Measurements from ENCODE around the gene CTXN2. TPM values are rescaled to one million over a fixed set of nuclear protein-coding genes. Genes with fewer than 3 reads are reported as not detected.

CTXN2 gene
- total and polyA plus RNA-seq, 5 donors from 2014 or later, result not detected

GRCh38 chr15:48182749-48183148 lies 8.7 kb upstream of the CTXN2 start:
- H3K36me3 Mint-ChIP-seq, result no peaks in the 10 kb centered on the region
- peaks cover 2% of the 10 kb centered on the region for H3K4me1 ChIP-seq (ENCODE audit: control insufficient read depth, insufficient read depth, low read length, poor library complexity, severe bottlenecking)
- H3K27me3 Mint-ChIP-seq, result peaks cover 37% of the 10 kb centered on the region
- no peak overlapping the region for H3K27ac Mint-ChIP-seq
- H3K27me3 ChIP-seq (ENCODE audit: control insufficient read depth, insufficient read depth, low read length), result peaks cover 7% of the 10 kb centered on the region
- no peaks in the 10 kb centered on the region for H3K36me3 ChIP-seq (ENCODE audit: control insufficient read depth, insufficient read depth, low read length)
- no peak overlapping the region for H3K4me3 Mint-ChIP-seq
- H3K4me1 Mint-ChIP-seq, result peaks cover 0 to 6% (median 0%) of the 10 kb centered on the region in 4 donors
- no peak for DNase-seq
- peaks cover 0 to 8% (median 2%) of the 10 kb centered on the region in 7 donors for H3K9me3 Mint-ChIP-seq
- no peak for ATAC-seq (ENCODE audit: low read depth in 2 of 2)
- H3K4me3 ChIP-seq (ENCODE audit: low read depth, low read length), result no peak overlapping the region
- H3K9me3 ChIP-seq (ENCODE audit: control insufficient read depth in 2 of 2, low read length in 2 of 2), result no peaks in the 10 kb centered on the region
- no peak overlapping the region for H3K27ac ChIP-seq (ENCODE audit: insufficient read depth, low read length, poor library complexity, severe bottlenecking)

GRCh38 chr15:48185529-48185928 lies 5.9 kb upstream of the CTXN2 start:
- H3K27me3 ChIP-seq (ENCODE audit: control insufficient read depth, insufficient read depth, low read length), result peaks cover 7% of the 10 kb centered on the region
- Mint-ChIP-seq H3K27me3 (peaks cover 37% of the 10 kb centered on the region), H3K36me3 (no peaks in the 10 kb centered on the region), H3K9me3 (peaks cover 0 to 8% (median 2%) of the 10 kb centered on the region in 7 donors), H3K4me3 (no peak overlapping the region), H3K27ac (no peak overlapping the region), H3K4me1 (no peaks in the 10 kb centered on the region)
- no peaks in the 10 kb centered on the region for H3K36me3 ChIP-seq (ENCODE audit: control insufficient read depth, insufficient read depth, low read length)
- no peaks in the 10 kb centered on the region for H3K9me3 ChIP-seq (ENCODE audit: control insufficient read depth in 2 of 2, low read length in 2 of 2)
- no peaks in the 10 kb centered on the region for H3K4me1 ChIP-seq (ENCODE audit: control insufficient read depth, insufficient read depth, low read length, poor library complexity, severe bottlenecking)
- H3K4me3 ChIP-seq (ENCODE audit: low read depth, low read length), result no peak overlapping the region
- ATAC-seq (ENCODE audit: low read depth in 2 of 2) (no peak), DNase-seq (no peak)
- no peak overlapping the region for H3K27ac ChIP-seq (ENCODE audit: insufficient read depth, low read length, poor library complexity, severe bottlenecking)

- H3K4me3 Mint-ChIP-seq, result no peak overlapping the region
- no peak overlapping the region for H3K4me3 ChIP-seq (ENCODE audit: low read depth, low read length)
- H3K9me3 Mint-ChIP-seq, result peaks cover 0 to 5% (median 2%) of the 10 kb centered on the region in 7 donors
- peaks cover 7% of the 10 kb centered on the region for H3K27me3 ChIP-seq (ENCODE audit: control insufficient read depth, insufficient read depth, low read length)
- H3K27me3 Mint-ChIP-seq, result peaks cover 30% of the 10 kb centered on the region
- H3K4me1 Mint-ChIP-seq, result peaks cover 0 to under 1% (median under 1%) of the 10 kb centered on the region in 4 donors
- ATAC-seq (ENCODE audit: low read depth in 2 of 2), result no peak
- H3K27ac Mint-ChIP-seq, result no peak overlapping the region
- no peaks in the 10 kb centered on the region for H3K36me3 Mint-ChIP-seq
- H3K36me3 ChIP-seq (ENCODE audit: control insufficient read depth, insufficient read depth, low read length), result no peaks in the 10 kb centered on the region
- no peaks in the 10 kb centered on the region for H3K4me1 ChIP-seq (ENCODE audit: control insufficient read depth, insufficient read depth, low read length, poor library complexity, severe bottlenecking)
- H3K9me3 ChIP-seq (ENCODE audit: control insufficient read depth in 2 of 2, low read length in 2 of 2), result no peaks in the 10 kb centered on the region
- H3K27ac ChIP-seq (ENCODE audit: insufficient read depth, low read length, poor library complexity, severe bottlenecking), result no peak overlapping the region
- DNase-seq, result no peak
Observed at GRCh38 chr15:48186271-48186670, 5.2 kb upstream of the CTXN2 start.

GRCh38 chr15:48190932-48191573 lies 412 bp upstream of the CTXN2 start:
- H3K36me3 ChIP-seq (ENCODE audit: control insufficient read depth, insufficient read depth, low read length), result no peaks in the 10 kb centered on the region
- ATAC-seq (ENCODE audit: low read depth in 2 of 2) (no peak), DNase-seq (peak in 2 of 3 donors; percentile 6 to 24)
- Mint-ChIP-seq H3K27ac (no peak overlapping the region), H3K27me3 (peaks cover 28% of the 10 kb centered on the region), H3K4me3 (no peak overlapping the region), H3K36me3 (no peaks in the 10 kb centered on the region), H3K4me1 (peaks cover 0 to 4% (median 1%) of the 10 kb centered on the region in 4 donors), H3K9me3 (peaks cover 0 to 7% (median 3%) of the 10 kb centered on the region in 7 donors)
- peaks cover 2% of the 10 kb centered on the region for H3K27me3 ChIP-seq (ENCODE audit: control insufficient read depth, insufficient read depth, low read length)
- no peaks in the 10 kb centered on the region for H3K9me3 ChIP-seq (ENCODE audit: control insufficient read depth in 2 of 2, low read length in 2 of 2)
- H3K4me3 ChIP-seq (ENCODE audit: low read depth, low read length), result no peak overlapping the region
- no peaks in the 10 kb centered on the region for H3K4me1 ChIP-seq (ENCODE audit: control insufficient read depth, insufficient read depth, low read length, poor library complexity, severe bottlenecking)
- no peak overlapping the region for H3K27ac ChIP-seq (ENCODE audit: insufficient read depth, low read length, poor library complexity, severe bottlenecking)

GRCh38 chr15:48202068-48202467 lies 10.6 kb downstream of the CTXN2 start:
- Mint-ChIP-seq H3K9me3 (peaks cover 0 to 2% (median 0%) of the 10 kb centered on the region in 7 donors), H3K27me3 (peaks cover 18% of the 10 kb centered on the region), H3K4me1 (no peaks in the 10 kb centered on the region), H3K27ac (no peak overlapping the region), H3K36me3 (no peaks in the 10 kb centered on the region), H3K4me3 (no peak overlapping the region)
- Histone ChIP-seq H3K4me1 (ENCODE audit: control insufficient read depth, insufficient read depth, low read length, poor library complexity, severe bottlenecking) (no peaks in the 10 kb centered on the region), H3K27ac (ENCODE audit: insufficient read depth, low read length, poor library complexity, severe bottlenecking) (no peak overlapping the region), H3K27me3 (ENCODE audit: control insufficient read depth, insufficient read depth, low read length) (peaks cover 3% of the 10 kb centered on the region), H3K36me3 (ENCODE audit: control insufficient read depth, insufficient read depth, low read length) (no peaks in the 10 kb centered on the region), H3K9me3 (ENCODE audit: control insufficient read depth in 2 of 2, low read length in 2 of 2) (no peaks in the 10 kb centered on the region), H3K4me3 (ENCODE audit: low read depth, low read length) (no peak overlapping the region)
- DNase-seq (no peak), ATAC-seq (ENCODE audit: low read depth in 2 of 2) (no peak)

GRCh38 chr15:48205981-48206380 lies 14.5 kb downstream of the CTXN2 start, which contains the start of gene SLC12A1:
Gene SLC12A1, plus strand, starts transcription at chr15:48206302. Its CDS starts 1,418 bp downstream, at chr15:48207720.
- Mint-ChIP-seq H3K4me1 (no peaks in the 10 kb centered on the region), H3K27ac (no peak within 1 kb of the TSS), H3K4me3 (no peak within 1 kb of the TSS), H3K9me3 (peaks cover 0 to 2% (median 0%) of the 10 kb centered on the region in 7 donors), H3K27me3 (peaks cover 21% of the 10 kb centered on the region), H3K36me3 (no peaks in the 10 kb centered on the region)
- ATAC-seq (ENCODE audit: low read depth in 2 of 2), result no peak
- H3K36me3 ChIP-seq (ENCODE audit: control insufficient read depth, insufficient read depth, low read length), result no peaks in the 10 kb centered on the region
- no peaks in the 10 kb centered on the region for H3K4me1 ChIP-seq (ENCODE audit: control insufficient read depth, insufficient read depth, low read length, poor library complexity, severe bottlenecking)
- H3K4me3 ChIP-seq (ENCODE audit: low read depth, low read length), result no peak within 1 kb of the TSS
- no peaks in the 10 kb centered on the region for H3K9me3 ChIP-seq (ENCODE audit: control insufficient read depth in 2 of 2, low read length in 2 of 2)
- no peak for DNase-seq
- H3K27me3 ChIP-seq (ENCODE audit: control insufficient read depth, insufficient read depth, low read length), result no peaks in the 10 kb centered on the region
- H3K27ac ChIP-seq (ENCODE audit: insufficient read depth, low read length, poor library complexity, severe bottlenecking), result no peak within 1 kb of the TSS

GRCh38 chr15:48221261-48221660 lies 29.8 kb downstream of the CTXN2 start:
- DNase-seq (no peak), ATAC-seq (ENCODE audit: low read depth in 2 of 2) (no peak)
- Mint-ChIP-seq H3K36me3 (no peaks in the 10 kb centered on the region), H3K27ac (no peak overlapping the region), H3K27me3 (peaks cover 13% of the 10 kb centered on the region), H3K4me3 (no peak overlapping the region), H3K4me1 (no peaks in the 10 kb centered on the region), H3K9me3 (peaks cover 0 to 2% (median 0%) of the 10 kb centered on the region in 7 donors)
- H3K27ac ChIP-seq (ENCODE audit: insufficient read depth, low read length, poor library complexity, severe bottlenecking), result no peak overlapping the region
- no peaks in the 10 kb centered on the region for H3K36me3 ChIP-seq (ENCODE audit: control insufficient read depth, insufficient read depth, low read length)
- no peak overlapping the region for H3K4me3 ChIP-seq (ENCODE audit: low read depth, low read length)
- H3K27me3 ChIP-seq (ENCODE audit: control insufficient read depth, insufficient read depth, low read length), result no peaks in the 10 kb centered on the region
- H3K9me3 ChIP-seq (ENCODE audit: control insufficient read depth in 2 of 2, low read length in 2 of 2), result no peaks in the 10 kb centered on the region
- no peaks in the 10 kb centered on the region for H3K4me1 ChIP-seq (ENCODE audit: control insufficient read depth, insufficient read depth, low read length, poor library complexity, severe bottlenecking)

GRCh38 chr15:48221885-48222284 lies 30.4 kb downstream of the CTXN2 start:
- no peaks in the 10 kb centered on the region for H3K27me3 ChIP-seq (ENCODE audit: control insufficient read depth, insufficient read depth, low read length)
- no peaks in the 10 kb centered on the region for H3K36me3 Mint-ChIP-seq
- no peak overlapping the region for H3K4me3 ChIP-seq (ENCODE audit: low read depth, low read length)
- DNase-seq, result no peak
- peaks cover 15% of the 10 kb centered on the region for H3K27me3 Mint-ChIP-seq
- no peaks in the 10 kb centered on the region for H3K36me3 ChIP-seq (ENCODE audit: control insufficient read depth, insufficient read depth, low read length)
- no peak overlapping the region for H3K4me3 Mint-ChIP-seq
- ATAC-seq (ENCODE audit: low read depth in 2 of 2), result no peak
- no peaks in the 10 kb centered on the region for H3K9me3 ChIP-seq (ENCODE audit: control insufficient read depth in 2 of 2, low read length in 2 of 2)
- H3K27ac Mint-ChIP-seq, result no peak overlapping the region
- no peaks in the 10 kb centered on the region for H3K4me1 ChIP-seq (ENCODE audit: control insufficient read depth, insufficient read depth, low read length, poor library complexity, severe bottlenecking)
- no peaks in the 10 kb centered on the region for H3K4me1 Mint-ChIP-seq
- no peak overlapping the region for H3K27ac ChIP-seq (ENCODE audit: insufficient read depth, low read length, poor library complexity, severe bottlenecking)
- H3K9me3 Mint-ChIP-seq, result peaks cover 0 to 2% (median 0%) of the 10 kb centered on the region in 7 donors
